Femur (tissue), 1 donor: ENCODE results near the gene CTNNAL1.
"Not testable (repeated sequence)": the region's sequence is repeated elsewhere in the genome, so short reads cannot be mapped to it uniquely, and the experiment has no call there.

Experiments
- DNase-seq: peaks from one replicate; pipeline ENCODE4 v3.0.0-alpha.2; 2017

Gene CTNNAL1, protein sequence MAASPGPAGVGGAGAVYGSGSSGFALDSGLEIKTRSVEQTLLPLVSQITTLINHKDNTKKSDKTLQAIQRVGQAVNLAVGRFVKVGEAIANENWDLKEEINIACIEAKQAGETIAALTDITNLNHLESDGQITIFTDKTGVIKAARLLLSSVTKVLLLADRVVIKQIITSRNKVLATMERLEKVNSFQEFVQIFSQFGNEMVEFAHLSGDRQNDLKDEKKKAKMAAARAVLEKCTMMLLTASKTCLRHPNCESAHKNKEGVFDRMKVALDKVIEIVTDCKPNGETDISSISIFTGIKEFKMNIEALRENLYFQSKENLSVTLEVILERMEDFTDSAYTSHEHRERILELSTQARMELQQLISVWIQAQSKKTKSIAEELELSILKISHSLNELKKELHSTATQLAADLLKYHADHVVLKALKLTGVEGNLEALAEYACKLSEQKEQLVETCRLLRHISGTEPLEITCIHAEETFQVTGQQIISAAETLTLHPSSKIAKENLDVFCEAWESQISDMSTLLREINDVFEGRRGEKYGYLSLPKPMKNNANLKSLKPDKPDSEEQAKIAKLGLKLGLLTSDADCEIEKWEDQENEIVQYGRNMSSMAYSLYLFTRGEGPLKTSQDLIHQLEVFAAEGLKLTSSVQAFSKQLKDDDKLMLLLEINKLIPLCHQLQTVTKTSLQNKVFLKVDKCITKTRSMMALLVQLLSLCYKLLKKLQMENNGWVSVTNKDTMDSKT

DNA sequence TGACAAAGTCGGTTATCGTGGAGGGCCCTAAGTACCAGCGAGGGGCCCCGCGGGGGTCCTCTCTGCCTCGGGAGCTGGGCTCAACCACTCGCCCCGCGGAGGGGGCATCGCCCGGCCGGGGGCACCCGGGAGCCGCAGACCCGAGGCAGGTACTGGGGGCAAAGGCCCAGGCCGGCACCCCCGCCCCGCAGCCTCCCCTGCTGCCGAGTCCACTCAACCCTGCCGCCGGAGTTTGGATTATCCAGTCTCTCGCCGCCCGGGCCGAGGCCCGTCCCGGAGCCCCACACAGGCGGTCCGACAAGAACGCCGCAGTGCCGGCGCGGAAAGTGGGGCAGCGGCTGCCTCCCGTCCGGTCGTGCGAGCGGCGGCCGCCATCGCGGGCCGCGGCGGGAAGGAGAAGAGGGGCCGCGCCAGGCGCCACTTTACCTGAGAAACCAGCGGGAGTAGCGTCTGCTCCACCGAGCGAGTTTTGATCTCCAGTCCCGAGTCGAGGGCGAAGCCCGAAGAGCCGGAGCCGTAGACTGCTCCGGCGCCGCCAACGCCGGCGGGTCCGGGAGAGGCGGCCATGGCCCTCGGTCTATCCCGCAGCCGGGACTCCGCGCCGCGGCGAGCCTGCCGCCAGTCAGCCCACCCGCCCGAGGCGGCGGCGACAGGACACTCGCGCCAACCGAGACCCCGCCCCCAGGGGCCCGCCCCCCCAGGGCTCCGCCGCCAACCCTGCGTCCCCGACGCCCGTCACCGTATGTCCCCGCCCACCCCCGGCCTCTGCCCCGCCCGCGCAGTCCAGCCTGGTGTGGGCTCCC is at the start of gene CTNNAL1:
TSS of gene CTNNAL1 (minus strand) at position 624 of the 803 bp plus-strand sequence. CDS start at position 567, 57 bp downstream.
- peak; percentile 97 for DNase-seq

DNA sequence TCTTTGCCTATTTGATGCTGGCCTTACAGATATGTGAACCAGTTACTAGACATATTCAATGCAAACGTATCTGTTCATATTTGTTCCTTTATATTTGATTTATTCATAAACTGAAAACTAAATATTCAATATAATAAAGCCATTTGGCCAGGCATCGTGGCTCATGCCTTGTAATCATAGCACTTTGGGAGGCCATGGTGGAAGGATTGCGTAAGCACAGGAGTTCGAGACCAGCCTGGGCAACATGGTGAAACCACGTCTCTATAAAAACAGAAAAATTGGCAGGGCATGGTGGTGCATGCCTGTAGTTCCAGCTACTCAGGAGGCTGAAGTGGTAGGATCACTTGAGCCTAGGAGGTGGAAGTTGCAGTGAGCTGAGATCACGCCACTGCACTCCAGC is 49.2 kb upstream of the CTNNAL1 start:
- DNase-seq, result no peak

DNA sequence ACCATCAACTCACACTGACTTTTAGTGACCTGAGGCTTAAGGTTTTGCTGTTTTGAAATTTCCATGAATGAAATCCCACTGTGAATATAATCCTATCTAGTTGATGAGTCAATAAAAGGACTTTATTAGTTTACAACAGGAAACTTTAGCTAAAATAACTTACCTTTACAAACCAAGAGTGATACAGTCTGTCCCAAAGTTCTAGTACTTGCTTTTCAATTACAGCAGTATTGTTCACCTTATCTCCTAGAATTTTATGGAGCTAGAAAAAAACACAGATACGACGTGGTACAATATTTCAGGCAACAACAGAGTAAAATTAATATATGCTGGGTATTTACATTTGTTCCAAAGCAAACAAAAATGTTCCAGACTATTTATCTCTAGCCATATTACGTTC is 46.9 kb upstream of the CTNNAL1 start:
- DNase-seq, result no peak

DNA sequence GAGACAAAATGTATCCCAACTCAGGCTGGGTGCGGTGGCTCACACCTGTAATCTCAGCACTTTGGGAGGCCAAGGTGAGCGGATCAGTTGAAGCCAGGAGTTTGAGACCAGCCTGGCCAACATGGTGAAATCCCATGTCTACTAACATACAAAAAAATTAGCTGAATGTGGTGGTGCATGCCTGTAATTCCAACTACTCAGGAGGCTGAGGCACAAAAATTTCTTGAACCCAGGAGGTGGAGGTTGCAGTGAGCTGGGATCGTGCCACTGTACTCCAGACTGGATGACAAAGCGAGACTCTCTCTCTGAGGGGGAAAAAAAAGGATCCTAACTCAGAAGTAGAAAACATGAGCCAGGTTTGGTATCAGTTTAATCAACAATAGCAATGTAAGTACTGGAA is 39.8 kb upstream of the CTNNAL1 start:
- not testable (repeated sequence) for DNase-seq

DNA sequence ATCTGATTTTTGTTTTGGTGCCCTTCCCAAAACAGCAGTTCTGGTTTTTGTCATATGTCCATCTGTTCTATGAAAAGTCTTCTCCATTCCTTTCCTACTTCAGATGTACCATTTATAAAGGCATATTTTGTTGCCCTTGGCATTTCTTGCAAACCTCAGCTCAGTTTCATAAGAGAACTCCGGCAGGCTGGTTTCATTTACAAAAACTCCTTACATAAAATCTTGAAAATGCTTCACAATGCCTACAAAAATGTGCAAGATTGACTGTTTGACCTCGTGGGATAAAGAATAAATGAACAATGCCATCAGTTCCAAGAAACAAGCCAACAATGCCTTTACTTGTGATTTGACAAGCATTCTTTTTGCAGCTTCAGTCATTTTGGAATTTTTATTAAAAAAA is 39.1 kb upstream of the CTNNAL1 start:
- DNase-seq, result no peak

DNA sequence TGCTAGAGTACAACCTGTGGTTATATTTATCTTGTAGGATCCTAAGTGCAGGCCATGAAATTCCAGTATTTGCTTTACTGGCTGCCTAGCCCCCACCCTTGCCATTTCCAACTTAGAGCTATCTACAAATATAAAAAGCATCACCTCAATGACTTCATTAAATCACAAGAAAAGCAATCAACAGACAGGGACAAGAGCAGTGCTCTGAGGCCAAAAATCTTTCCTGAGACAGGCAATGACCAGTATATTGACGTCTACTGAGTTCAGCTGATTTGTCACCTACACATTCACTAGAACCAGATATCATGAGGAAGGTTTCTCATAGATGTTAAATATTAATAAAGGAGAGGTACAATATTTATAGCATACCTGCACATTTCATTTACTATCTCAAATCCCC is 38.4 kb upstream of the CTNNAL1 start:
- no peak for DNase-seq

DNA sequence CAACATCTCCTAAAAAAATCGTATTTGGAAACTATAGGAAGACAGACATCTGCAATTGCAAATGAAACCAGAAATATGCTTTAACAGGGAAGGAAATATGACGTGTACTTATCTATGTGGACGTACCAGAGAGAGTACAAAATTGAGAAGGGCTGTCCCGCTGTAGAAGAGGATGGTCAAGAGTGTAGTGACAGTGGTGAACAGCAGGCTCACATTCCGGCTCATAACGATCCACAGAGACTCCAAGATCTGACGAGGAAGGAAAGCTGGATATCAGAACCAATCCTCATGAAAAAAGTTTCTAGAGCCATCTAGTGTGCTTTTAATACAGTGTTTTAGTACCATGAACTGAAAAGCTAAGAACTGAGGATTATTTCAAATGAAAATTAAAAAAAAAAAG is 37.1 kb upstream of the CTNNAL1 start:
- no peak for DNase-seq

DNA sequence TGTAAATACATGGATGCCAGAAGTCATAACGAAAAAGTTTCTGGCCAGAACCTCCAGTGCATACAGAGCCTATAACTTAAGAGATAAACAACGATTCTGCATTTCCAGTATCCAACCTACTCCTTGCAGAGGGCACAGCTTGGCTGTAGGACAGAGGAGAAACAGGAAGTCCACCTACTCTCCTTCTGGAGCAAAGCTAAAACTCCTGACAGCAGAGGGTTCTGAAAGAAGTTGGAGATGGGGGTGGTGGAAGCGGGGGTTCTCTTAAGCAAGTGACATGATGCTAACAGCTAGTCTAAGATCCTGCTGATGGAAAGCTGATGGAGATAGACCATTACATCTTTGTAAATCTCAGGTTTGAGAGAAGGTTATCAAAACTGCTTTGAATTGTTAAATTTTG is 35.5 kb upstream of the CTNNAL1 start:
- no peak for DNase-seq

DNA sequence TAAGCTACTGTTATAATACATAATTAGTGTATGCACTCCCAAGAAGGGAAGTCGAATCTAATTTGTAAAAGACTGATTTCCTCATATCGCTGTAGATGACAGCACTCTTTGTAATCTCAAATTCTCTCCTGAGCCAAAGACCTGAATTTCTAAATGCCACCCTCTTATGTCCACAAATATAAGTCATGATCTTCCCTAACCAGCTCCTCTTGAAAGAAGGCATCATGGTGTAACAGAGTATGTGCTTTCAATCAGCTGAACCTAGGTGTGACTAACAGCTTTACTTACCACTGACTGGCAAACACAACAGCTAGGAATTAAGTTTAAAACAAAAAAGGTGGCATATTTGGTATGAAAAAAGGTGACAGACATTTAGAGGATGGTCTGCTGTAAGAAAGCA is 34.0 kb upstream of the CTNNAL1 start:
- no peak for DNase-seq

DNA sequence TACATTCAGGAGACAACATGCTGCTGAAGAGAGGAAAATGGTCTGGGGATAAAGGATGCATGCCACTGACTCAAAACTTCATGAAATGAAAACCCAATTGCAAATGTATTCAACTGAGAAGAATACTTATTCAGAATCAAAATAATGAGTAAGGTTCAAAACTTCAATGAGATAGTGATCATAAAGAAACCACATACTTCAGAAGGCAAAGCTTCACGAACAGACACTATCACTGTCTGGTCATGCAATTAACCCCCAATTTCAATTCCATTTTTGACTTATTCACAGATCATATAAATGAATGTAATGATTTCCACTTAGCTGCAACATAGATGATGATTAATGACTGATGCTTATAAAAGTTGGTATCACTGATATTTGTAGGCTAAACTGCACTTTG is 33.0 kb upstream of the CTNNAL1 start:
- no peak for DNase-seq

DNA sequence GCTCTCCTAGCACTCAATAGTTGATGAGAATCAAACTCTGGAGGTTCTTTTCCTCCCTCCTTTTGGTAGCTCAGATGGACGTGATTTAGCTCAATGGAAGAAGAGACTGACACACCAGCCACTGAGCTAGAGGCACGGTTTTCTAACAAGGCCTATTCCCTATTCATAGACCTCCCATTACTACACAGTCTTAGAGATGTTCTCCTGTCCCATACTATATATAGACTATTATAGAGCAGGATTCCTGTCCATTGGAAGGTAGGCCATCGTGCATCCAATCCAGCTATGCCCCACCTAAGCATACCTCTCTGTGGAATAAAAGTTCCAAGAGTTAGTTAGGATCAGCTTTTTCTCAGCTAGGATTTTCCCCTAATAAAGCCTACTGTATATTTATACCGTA is 30.3 kb upstream of the CTNNAL1 start:
- DNase-seq, result no peak

DNA sequence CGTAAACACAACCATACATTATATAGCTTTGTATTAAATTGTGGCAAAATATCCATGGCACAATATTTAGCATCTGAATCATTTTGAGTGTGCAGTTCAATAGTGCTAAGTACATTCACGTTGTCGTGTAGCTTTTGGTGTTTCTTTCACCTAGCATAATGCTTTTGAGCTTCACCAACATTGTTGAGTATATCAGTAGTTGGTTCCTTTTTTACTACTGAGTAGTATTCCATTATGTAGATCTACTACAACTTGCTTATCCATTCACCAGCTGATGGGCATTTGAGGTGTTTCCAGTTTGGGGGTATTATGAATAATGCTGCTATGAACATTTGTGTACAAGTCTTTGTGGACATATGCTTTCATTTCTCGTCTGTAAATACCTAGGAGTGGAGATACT is 27.3 kb upstream of the CTNNAL1 start:
- DNase-seq, result no peak

DNA sequence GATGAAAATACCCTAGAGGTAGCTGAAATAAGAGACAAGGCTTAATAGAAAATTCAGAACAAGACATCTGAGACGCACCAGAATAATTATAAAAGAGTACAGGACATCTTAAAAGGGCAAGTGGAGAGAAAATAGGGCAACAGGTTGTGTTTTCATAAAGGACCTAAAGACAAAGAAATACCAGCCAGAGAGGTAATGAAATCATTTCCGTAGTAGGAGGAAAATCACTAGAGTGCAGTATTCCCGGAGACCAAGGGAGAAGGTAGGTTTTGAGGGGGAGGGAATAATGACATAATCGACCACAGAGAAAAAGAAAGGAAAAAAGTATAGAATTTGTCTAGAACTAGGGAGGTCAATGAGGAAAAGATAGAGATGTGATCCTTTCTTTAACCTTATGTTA is 26.2 kb upstream of the CTNNAL1 start:
- no peak for DNase-seq

DNA sequence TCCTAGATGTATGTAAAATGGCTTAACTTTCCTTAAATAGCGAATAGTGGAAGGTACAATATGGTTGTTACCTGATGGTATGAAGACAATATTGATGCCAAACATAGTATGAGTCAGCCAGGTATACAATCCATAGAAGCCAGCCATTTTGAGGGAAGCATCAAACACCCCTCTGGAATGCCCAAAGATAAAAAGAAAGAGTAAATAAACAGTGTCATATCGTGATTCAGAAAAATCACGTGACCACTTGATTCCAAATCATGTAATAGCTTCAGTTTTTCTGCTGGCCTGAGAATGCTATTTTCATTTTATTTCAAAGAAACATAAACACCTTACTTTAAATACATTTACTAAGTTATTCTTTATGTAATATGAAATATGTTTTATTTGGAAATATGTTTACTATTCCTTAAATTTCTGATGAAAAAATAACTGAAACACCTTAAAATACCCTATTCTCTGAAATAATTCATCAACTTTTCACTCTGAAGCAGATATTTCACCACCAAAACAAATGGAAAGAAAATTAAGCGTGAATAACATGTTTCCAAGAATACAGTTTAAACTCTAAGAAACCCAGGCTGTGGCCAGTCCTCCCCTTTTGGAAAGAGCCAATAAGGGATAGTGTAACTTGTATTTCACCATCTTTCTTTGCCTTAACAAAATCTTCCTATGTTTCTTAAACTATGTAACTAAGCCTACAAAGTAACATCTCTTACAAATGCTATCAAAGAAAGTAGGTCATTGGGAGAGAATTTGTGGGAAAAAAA is 24.8 kb upstream of the CTNNAL1 start:
- DNase-seq, result no peak

DNA sequence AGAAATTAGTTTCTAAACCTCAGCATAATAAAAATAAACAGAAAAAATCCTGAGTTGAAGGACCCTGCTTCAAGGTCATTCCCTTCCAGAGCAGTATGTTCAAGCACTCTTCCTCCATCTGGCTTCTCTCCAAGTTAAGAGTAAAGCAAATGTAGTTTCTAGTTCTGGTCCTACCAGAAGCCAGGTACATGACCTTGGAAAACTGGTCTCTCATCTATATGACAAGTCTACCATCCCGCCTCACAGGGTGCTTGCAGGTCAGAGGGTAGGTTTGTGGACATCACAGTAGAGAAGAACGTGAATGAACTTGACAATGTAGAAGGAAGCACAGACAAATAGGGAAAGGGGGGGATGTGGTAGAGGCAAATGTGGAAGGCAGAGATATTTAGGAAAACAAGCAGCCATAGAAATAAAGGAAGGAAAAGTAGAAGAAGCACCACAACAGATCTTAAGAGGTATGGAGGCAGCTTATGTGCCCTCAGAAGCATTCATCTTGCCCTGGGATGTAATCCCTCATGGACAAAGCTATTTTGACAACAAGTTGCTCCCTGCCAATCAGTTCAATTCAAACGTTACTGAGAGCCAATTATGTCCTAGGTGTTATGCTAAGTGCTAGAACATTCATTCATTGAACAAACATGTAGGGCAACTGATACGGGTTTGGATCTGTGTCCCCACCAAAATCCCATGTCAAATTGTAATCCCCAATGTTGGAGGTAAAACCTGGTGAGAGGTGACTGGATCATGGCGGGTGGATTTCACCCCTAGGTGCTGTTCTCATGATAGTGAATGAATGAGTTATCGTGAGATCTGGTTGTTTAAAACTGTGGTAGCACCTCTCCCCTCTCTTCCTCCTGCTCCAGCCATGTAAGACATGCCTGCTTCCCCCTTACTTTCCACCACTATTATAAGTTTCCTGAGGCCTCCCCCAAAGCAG is 23.7 kb upstream of the CTNNAL1 start:
- DNase-seq, result no peak

DNA sequence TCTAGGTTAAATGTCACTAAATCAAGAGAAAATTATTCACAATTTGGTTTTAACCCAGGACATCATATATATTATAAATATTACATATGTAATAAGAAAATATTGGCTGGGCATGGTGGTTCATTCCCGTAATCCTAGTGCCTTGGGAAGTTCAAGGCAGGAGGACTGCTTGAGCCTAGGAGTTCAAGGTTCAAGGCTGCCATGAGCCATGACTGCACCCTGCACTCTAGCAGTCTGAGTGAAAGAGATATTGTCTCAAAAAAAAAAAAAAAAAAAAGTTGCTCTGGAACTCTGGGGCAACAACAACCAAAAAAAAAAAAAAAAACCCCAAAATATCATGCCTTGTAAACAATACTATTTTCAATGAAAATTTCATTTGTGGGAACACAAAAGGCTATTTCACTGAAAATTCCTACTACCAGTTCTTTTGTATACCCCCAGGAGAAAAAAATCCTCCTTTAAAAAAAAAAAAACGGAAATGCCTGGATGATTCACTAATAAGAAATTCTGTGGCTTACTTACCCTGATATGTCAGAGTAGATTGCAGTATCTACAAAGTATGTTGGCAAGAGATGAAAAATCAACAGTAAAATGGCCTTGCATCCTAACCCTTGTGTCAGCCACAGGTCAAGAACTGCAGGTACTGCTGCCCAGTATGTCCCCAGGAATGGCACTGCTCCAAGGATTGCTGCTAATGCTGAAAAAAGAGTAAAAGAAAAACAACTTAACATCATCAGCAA is 22.6 kb upstream of the CTNNAL1 start:
- DNase-seq, result no peak

DNA sequence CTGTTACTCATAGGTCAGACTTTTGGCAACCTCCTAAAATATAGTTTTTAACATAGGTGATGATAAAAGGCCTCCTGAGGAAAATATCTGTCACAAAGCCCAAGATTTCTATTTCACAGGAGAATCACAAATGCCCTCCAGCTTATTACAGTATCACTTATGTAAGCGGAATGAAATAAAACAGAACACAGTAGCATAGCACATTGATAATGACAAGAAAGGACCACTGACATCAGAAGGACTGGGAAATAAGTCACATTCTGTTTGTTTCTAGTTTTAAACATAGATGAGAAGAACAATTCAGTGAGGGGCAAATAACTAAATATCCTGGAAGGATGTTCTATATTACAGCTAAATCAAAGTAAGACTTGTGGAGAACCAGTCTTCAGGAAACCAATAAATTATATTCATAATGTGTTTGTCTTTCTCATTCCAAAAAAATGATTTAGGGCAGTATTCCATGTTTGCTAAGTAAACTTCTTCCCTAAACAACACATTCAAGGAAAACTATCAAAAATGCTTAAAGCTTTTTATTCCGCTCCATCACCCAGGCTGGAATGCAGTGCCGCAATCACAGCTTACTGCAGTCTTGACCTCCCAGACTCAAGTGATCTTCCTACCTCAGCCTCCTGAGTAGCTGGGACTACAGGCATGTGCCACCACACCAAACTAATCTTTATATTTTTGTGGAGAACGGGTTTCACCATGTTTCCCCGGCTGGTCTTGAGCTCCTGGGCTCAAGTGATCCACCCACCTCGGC is 20.8 kb upstream of the CTNNAL1 start:
- DNase-seq, result no peak

DNA sequence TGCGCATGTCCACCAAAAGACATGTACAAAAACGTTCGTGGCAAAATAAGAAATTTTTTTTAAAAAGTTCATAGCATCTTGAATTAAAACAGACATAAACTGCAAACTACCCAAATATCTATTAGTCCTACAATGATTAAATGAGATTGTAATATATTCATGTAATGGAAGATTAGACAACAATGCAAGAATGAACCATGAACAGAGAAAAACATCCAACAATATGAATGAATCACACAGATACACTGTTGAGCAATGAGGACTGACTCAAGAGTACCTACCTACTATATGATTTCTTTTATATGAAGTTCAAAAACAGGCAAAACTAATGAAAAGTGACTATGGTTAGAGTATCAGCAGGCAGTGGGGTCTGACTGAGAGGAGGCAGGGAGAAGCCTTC is 17.9 kb upstream of the CTNNAL1 start:
- no peak for DNase-seq

DNA sequence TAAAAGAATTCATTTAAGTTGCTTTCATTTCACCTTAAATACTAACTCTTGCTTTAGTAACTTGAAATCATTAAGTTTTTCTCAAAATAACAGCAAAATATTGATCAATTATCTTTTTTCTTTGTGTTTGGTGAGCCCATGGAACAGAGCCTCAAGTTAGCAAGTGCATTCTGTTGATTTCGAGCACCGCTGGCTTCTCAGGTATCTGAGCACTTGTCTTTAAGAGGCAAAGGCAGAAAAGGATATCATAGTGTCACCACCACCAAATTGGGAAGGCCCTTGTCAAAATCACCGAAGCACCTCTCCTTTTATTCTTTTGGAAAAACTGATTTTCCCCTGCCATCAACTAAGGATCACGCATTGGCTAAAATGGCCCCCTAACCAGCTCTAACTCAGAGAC is 17.1 kb upstream of the CTNNAL1 start:
- DNase-seq, result no peak

DNA sequence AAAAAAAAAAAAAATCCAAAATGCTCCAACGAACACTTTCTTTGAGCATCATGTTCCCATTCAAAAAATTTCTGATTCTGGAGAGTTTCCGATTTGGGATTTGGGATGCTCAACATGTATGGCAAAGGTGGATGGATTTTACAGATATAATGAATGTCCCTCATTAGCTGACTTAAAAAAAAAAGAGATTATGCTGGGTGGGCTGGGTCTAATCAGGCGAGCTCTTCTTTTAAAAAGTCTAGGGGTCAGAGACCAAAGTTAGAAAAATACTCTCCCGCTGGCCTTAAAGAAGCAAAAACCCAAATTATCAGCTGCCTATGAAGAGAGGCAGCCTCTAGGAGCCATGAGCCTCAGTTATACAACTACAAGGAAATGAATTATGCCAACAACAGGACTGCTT is 15.2 kb upstream of the CTNNAL1 start:
- DNase-seq, result no peak
